Heart right ventricle (tissue), 16 donors: Measurements from ENCODE around the gene CDKAL1. TPM values are rescaled to one million over a fixed set of nuclear protein-coding genes. Genes with fewer than 3 reads are reported as not detected.

Source experiments
- ATAC-seq, 8 donors: fragments of 200-7000 bp; cut with Tn5 transposase; one replicate each; pipeline ENCODE4 v1.9.1; 2020; ENCODE audit warnings: mild to moderate bottlenecking in 8 of 8, moderate library complexity in 8 of 8, moderate number of reproducible peaks in 1 of 8
- DNase-seq, 2 donors: peaks; one replicate each; pipeline ENCODE4 v3.0.0-alpha.2; 2020
- H3K27ac ChIP-seq, 10 donors: fragments of 200-600 bp; sonication (generic) in 2 of 10; one replicate each; pipeline versions ENCODE4 v1.5.0 to v1.8.0; 2020 to 2022; ENCODE audit warnings: mild to moderate bottlenecking in 3 of 10
- H3K27me3 ChIP-seq, 7 donors: fragments of 200-600 bp; one replicate each; pipeline ENCODE4 v1.8.0; 2021 to 2022; ENCODE audit warnings: mild to moderate bottlenecking in 2 of 7
- H3K36me3 ChIP-seq, 9 donors: fragments of 200-600 bp; sonication (generic) in 1 of 9; one replicate each; pipeline versions ENCODE4 v1.5.0 to v1.8.0; 2020 to 2022; ENCODE audit warnings: mild to moderate bottlenecking in 2 of 9
- H3K4me1 ChIP-seq, 9 donors: fragments of 200-600 bp; sonication (generic) in 1 of 9; one replicate each; pipeline versions ENCODE4 v1.5.0 to v1.8.0; 2020 to 2022; ENCODE audit warnings: mild to moderate bottlenecking in 4 of 9
- H3K4me3 ChIP-seq, 10 donors: fragments of 200-600 bp; sonication (generic) in 2 of 10; one replicate each; pipeline versions ENCODE4 v1.5.0 to v1.8.0; 2020 to 2022; ENCODE audit warnings: mild to moderate bottlenecking in 7 of 10, moderate library complexity in 2 of 10
- H3K9me3 ChIP-seq, 11 donors: fragments of 200-600 bp in 10 of 11; sonication (generic) in 2 of 11; one replicate each; pipeline versions ENCODE4 v1.5.0 to v1.8.0; 2013 to 2022; ENCODE audit warnings: mild to moderate bottlenecking in 2 of 11, control low read depth in 1 of 11, moderate library complexity in 1 of 11
- CTCF ChIP-seq, 9 donors: fragments of 200-600 bp; sonication (generic) in 2 of 9; IDR thresholded peaks; one replicate each; pipeline versions ENCODE4 v1.5.0 to v1.8.0; 2021 to 2022; ENCODE audit warnings: antibody characterized with exemption in 9 of 9, mild to moderate bottlenecking in 5 of 9, moderate library complexity in 1 of 9
- WGBS, 2 donors: extraction: QIAGEN DNeasy Blood & Tissue Kit; methylation state at CpG; one replicate each; pipeline ENCODE4 v1.1.7; 2013; ENCODE audit warnings: inconsistent platforms in 1 of 2; 5-methylcytosine and 5-hydroxymethylcytosine counted together
- intact Hi-C, 10 donors: fragments of 100-400 bp; cut with DNase I; formaldehyde crosslinking; loops; one replicate each; pipeline versions ENCODE4 v1.11.1 to v1.14.2; 2022
- polyA plus RNA-seq, 2 donors: library from polyadenylated mRNA; stranded (reverse); fragments of 200-250 nt; gene quantifications; one replicate each; pipeline ENCODE4 v1.2.3, GENCODE V29; 2013
- total RNA-seq, 10 donors: library from RNA; stranded (reverse); fragmentation: NEBNext Ultra II Directional in 3 of 10; extraction: Animal tissue kit (Norgen Biotek cat#: 25700) in 3 of 10; gene quantifications; one replicate each; pipeline versions ENCODE4 v1.2.1 to v1.2.4, GENCODE V29; 2021 to 2023
- donor health status: Arrhythmogenic right ventricular cardiomyopathy.
- donor health status: ischemic (EF 13 %, LVEDD 7.1; RV severe dilation, severe dysfunction).
- donor health status: healthy with polysubstance abuse.
- donor health status: DM: no; HTN: yes; CAD: no.
- donor health status: DM: no; HTN: no; CAD: no.
- donor health status: ischemic (EF 25% LVEDD 6.9; RV normal size, moderate dysfunction).
- donor health status: ischemic (EF 25% LVEDD 5.7; RV mildly dilated, moderate dysfunction).
- donor health status: healthy.
- donor health status: DM: yes; HTN: yes; CAD: no.
- donor health status: Ischemic cardiomyopathy.
- donor health status: ischemic (EF 35%, LVEDD 5.7; RV mildly dilated, moderate dysfunction).
- donor health status: nonischemic (EF 11% LVEDD 7.7; RV severe dilation, severe dysfunction).
- donor health status: DM: yes; HTN: yes; CAD: no.
- donor health status: PGD.
- donor health status: ischemic (EF 29% LVEDD 5.4; RV normal size, mild dysfunction).
- donor health status: nonischemic (EF 23%, LVEDD 6.1; RV moderate dilation, normal function).

The CDKAL1 gene
- total and polyA plus RNA-seq, 12 donors, result 3.2 to 14.0 (median 10.6) TPM

GRCh38 chr6:20569000-20569610 is 34.8 kb downstream of the CDKAL1 start:
- WGBS, 2 donors, result 92% methylated on average over 3 of the region's 3 CpGs
- TF ChIP-seq CTCF (IDR thresholded peaks at IDR 0.05), result no peak
- Histone ChIP-seq H3K27me3 (no peaks in the 10 kb centered on the region), H3K36me3 (no peaks in the 10 kb centered on the region), H3K27ac (no peak overlapping the region), H3K9me3 (no peaks in the 10 kb centered on the region), H3K4me3 (no peak overlapping the region), H3K4me1 (peaks cover 0 to 17% (median 10%) of the 10 kb centered on the region in 9 donors)
- intact Hi-C loops, result no loop called here
- DNase-seq, result no peak
- ATAC-seq, result no peak

GRCh38 chr6:20571261-20571660 is 37.0 kb downstream of the CDKAL1 start:
- intact Hi-C loops, result no loop called here
- Histone ChIP-seq H3K27ac (no peak overlapping the region), H3K27me3 (no peaks in the 10 kb centered on the region), H3K36me3 (peaks cover 0 to 2% (median 0%) of the 10 kb centered on the region in 9 donors), H3K4me3 (no peak overlapping the region), H3K9me3 (no peaks in the 10 kb centered on the region), H3K4me1 (peaks cover 0 to 24% (median 10%) of the 10 kb centered on the region in 9 donors)
- ATAC-seq (no peak), DNase-seq (no peak)
- TF ChIP-seq CTCF (IDR thresholded peaks at IDR 0.05), result no peak

- Histone ChIP-seq H3K27ac (peak overlapping the region in 3 of 10 donors; percentile 9 to 25 (median 24)), H3K4me3 (no peak overlapping the region), H3K27me3 (no peaks in the 10 kb centered on the region), H3K36me3 (peaks cover 0 to 13% (median 0%) of the 10 kb centered on the region in 9 donors), H3K9me3 (no peaks in the 10 kb centered on the region), H3K4me1 (peaks cover 0 to 24% (median 10%) of the 10 kb centered on the region in 9 donors)
- 77 to 89% methylated on average over 2 of the region's 2 CpGs for WGBS, 2 donors
- TF ChIP-seq CTCF (IDR thresholded peaks at IDR 0.05), result no peak
- no peak for ATAC-seq
- intact Hi-C loops, result no loop called here
- no peak for DNase-seq
These were observed 38.0 kb downstream of the CDKAL1 start for GRCh38 chr6:20572288-20572687.

- no peaks in the 10 kb centered on the region for H3K27me3 ChIP-seq
- no peak overlapping the region for H3K4me3 ChIP-seq
- peaks cover 0 to 15% (median 0%) of the 10 kb centered on the region in 9 donors for H3K36me3 ChIP-seq
- ATAC-seq (peak in 1 of 8 donors; percentile 52), DNase-seq (peak in 1 of 2 donors; percentile 11)
- WGBS, 2 donors, result 58 to 82% methylated on average over 1 of the region's 1 CpG
- TF ChIP-seq CTCF (IDR thresholded peaks at IDR 0.05), result no peak
- H3K27ac ChIP-seq, result peak overlapping the region in 3 of 10 donors; percentile 9 to 25 (median 24)
- H3K4me1 ChIP-seq, result peaks cover 0 to 24% (median 10%) of the 10 kb centered on the region in 9 donors
- intact Hi-C loops, result no loop called here
- no peaks in the 10 kb centered on the region for H3K9me3 ChIP-seq
These were observed 38.7 kb downstream of the CDKAL1 start for GRCh38 chr6:20572940-20573339.
